ENCODE measurements around the gene LTV1. TPM values are rescaled to one million over a fixed set of nuclear protein-coding genes. Genes with fewer than 3 reads are reported as not detected.
"Not testable (repeated sequence)": the region's sequence is repeated elsewhere in the genome, so short reads cannot be mapped to it uniquely, and the experiment has no call there.

LTV1 gene
- total and polyA plus RNA-seq, 2 of the 8 experiments (the other 6 are each of a cell fraction or from before 2014, with no cell fraction given) = 8.0 to 46.9 TPM

- TF ChIP-seq RFX5 (IDR thresholded peaks at IDR 0.05; ENCODE audit: borderline replicate concordance, low read depth, low read length) = no peak
- no peak for TF ChIP-seq GTF2F1 (IDR thresholded peaks at IDR 0.05; ENCODE audit: borderline replicate concordance, low read depth, low read length)
- no peak for TF ChIP-seq CEBPB (IDR thresholded peaks at IDR 0.05; ENCODE audit: low read depth, low read length)
- no peak for TF ChIP-seq POLR2A (IDR thresholded peaks at IDR 0.05; ENCODE audit: control extremely low read depth in 1 of 2, low read depth in 2 of 2, low read length in 2 of 2)
- no peak for TF ChIP-seq BRCA1 (IDR thresholded peaks at IDR 0.05; ENCODE audit: low read depth, low read length)
- no peak for TF ChIP-seq RAD21 (IDR thresholded peaks at IDR 0.05 in 1 of 2, conservative IDR thresholded peaks at IDR 0.05 in 1 of 2; ENCODE audit: low read depth in 2 of 2, low read length in 2 of 2)
- TF ChIP-seq SIX5 (IDR thresholded peaks at IDR 0.05; ENCODE audit: low read depth, low read length) = no peak
- TF ChIP-seq BCL11A (IDR thresholded peaks at IDR 0.05; ENCODE audit: low read depth in 2 of 2, low read length in 2 of 2) = no peak
- TF ChIP-seq ASH2L (IDR thresholded peaks at IDR 0.05; ENCODE audit: low read length) = no peak
- no peak for TF ChIP-seq CHD2 (IDR thresholded peaks at IDR 0.05; ENCODE audit: low read length)
- TF ChIP-seq GABPA (IDR thresholded peaks at IDR 0.05; ENCODE audit: borderline replicate concordance, insufficient read depth, low read length) = no peak
Observed at GRCh38 chr6:143872201-143872600, 29.1 kb downstream of the LTV1 start (continued).

- not testable (repeated sequence) for H2BK12ac ChIP-seq (ENCODE audit: low read depth, low read length); H2AFZ ChIP-seq (ENCODE audit: low read length); H3K9ac ChIP-seq (replicated peaks in 1 of 4; ENCODE audit: extremely low read depth in 1 of 4, low read depth in 3 of 4, low read length in 3 of 4); H3K4me1 ChIP-seq (replicated peaks in 1 of 4; ENCODE audit: control insufficient read depth in 3 of 4, insufficient read depth in 4 of 4, low read length in 3 of 4); H3K4me2 ChIP-seq (ENCODE audit: insufficient read depth in 1 of 2, low read depth in 2 of 2, low read length in 2 of 2); H3K79me1 ChIP-seq (ENCODE audit: low read depth, low read length); H3K4ac ChIP-seq (replicated peaks; ENCODE audit: insufficient read length, low read depth, low read length); H3K27ac ChIP-seq (ENCODE audit: low read depth, low read length); H2BK15ac ChIP-seq (ENCODE audit: low read length); H3K36me3 ChIP-seq (ENCODE audit: control insufficient read depth in 2 of 4, insufficient read depth in 4 of 4, low read length in 3 of 4); H3K56ac ChIP-seq (replicated peaks; ENCODE audit: insufficient read length, low read depth, low read length); H3K9me3 ChIP-seq (ENCODE audit: insufficient read depth in 2 of 2, low read depth in 1 of 2, low read length in 1 of 2); H4K5ac ChIP-seq (ENCODE audit: insufficient read length, low read depth, low read length); FAIRE-seq; H2BK5ac ChIP-seq (ENCODE audit: low read depth, low read length); H3K27me3 ChIP-seq (replicated peaks in 1 of 4; ENCODE audit: control insufficient read depth in 3 of 4, extremely low read depth in 1 of 4, insufficient read depth in 3 of 4, low read length in 3 of 4); H3K18ac ChIP-seq (ENCODE audit: extremely low read depth, low read length); DNase-seq (ENCODE audit: low read depth in 1 of 2, low spot score in 2 of 2); H3K23me2 ChIP-seq (ENCODE audit: low read depth, low read length); H3K4me3 ChIP-seq (ENCODE audit: extremely low read depth in 1 of 4, insufficient read depth in 2 of 4, low read depth in 3 of 4, low read length in 4 of 4); H2AK5ac ChIP-seq (ENCODE audit: low read depth, low read length); H2BK120ac ChIP-seq (replicated peaks; ENCODE audit: low read depth, low read length); H3K14ac ChIP-seq (ENCODE audit: insufficient read length); H3K79me2 ChIP-seq (ENCODE audit: control insufficient read depth in 1 of 2, insufficient read depth in 2 of 2, low read length in 2 of 2); H3K23ac ChIP-seq (ENCODE audit: insufficient read length); H4K91ac ChIP-seq (replicated peaks; ENCODE audit: insufficient read length, low read length); H2BK20ac ChIP-seq (ENCODE audit: low read length); H4K8ac ChIP-seq (ENCODE audit: extremely low read depth, insufficient read depth, low read length); H4K20me1 ChIP-seq (replicated peaks in 1 of 2; ENCODE audit: control insufficient read depth in 1 of 2, insufficient read depth in 2 of 2, low read length in 2 of 2)
- WGBS, 2 experiments (ENCODE audit: extremely low coverage in 1 of 2, insufficient coverage in 1 of 2, insufficient read length in 1 of 2, insufficient replicate concordance in 2 of 2, low coverage in 1 of 2, low lambda C conversion rate in 2 of 2, missing lambda C conversion rate in 1 of 2) = 94% methylated on average over 4 of the region's 4 CpGs; no CpG with 5 or more reads in 1 of the 2 experiments
- ChIA-PET POLR2A (ENCODE audit: partially characterized antibody) (interaction anchor here (0.8 kb wide), 1 partner anchor 12 kb away, joined by 3 read pairs; no protein-coding TSS in a partner anchor), CTCF (ENCODE audit: partially characterized antibody) (interaction anchor here (0.9 kb wide), 1 partner anchor 12 kb away, joined by 3 read pairs; no protein-coding TSS in a partner anchor)
Observed at GRCh38 chr6:143873600-143873999, 30.5 kb downstream of the LTV1 start.

Data from H1 (cell line).